PC-3 (cell line): Measurements from ENCODE around the gene DPCD.

Experiments
- EZH2 ChIP-seq: fragments of 300-600 bp; sonication (generic); IDR thresholded peaks from one replicate; pipeline ENCODE4 v1.6.1; 2017; ENCODE audit warnings: antibody characterized with exemption, mild to moderate bottlenecking, low read length; ENCODE audit not compliant: unreplicated experiment
- EZH2phosphoT487 ChIP-seq: fragments of 300-600 bp; sonication (generic); IDR thresholded peaks from 2 replicates; pipeline ENCODE4 v1.6.1; 2018; ENCODE audit warnings: mild to moderate bottlenecking, antibody characterized with exemption, low read length, borderline replicate concordance
- TF ChIP-seq, protein P1 (sequence below): fragments of 300-600 bp; sonication (generic); conservative IDR thresholded peaks from 2 replicates; pipeline ENCODE4 v1.5.1; 2017; ENCODE audit warnings: antibody characterized with exemption, low read depth, mild to moderate bottlenecking, low read length

DNA sequence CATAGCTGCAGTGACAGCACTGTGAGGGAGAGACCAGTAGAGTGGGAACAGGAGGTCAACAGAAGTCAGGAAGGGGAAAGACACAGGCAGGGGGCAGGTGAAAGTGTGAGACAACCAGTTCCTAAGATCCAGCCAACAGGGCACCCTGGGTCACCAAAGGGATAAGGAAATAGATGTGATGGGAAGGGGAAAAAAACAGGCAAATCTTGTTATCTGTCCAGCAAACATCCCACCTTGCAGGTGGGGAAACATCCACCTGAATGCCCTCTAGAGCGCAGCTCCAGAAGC is 42.5 kb downstream of the DPCD start:
- TF ChIP-seq, protein P1, sequence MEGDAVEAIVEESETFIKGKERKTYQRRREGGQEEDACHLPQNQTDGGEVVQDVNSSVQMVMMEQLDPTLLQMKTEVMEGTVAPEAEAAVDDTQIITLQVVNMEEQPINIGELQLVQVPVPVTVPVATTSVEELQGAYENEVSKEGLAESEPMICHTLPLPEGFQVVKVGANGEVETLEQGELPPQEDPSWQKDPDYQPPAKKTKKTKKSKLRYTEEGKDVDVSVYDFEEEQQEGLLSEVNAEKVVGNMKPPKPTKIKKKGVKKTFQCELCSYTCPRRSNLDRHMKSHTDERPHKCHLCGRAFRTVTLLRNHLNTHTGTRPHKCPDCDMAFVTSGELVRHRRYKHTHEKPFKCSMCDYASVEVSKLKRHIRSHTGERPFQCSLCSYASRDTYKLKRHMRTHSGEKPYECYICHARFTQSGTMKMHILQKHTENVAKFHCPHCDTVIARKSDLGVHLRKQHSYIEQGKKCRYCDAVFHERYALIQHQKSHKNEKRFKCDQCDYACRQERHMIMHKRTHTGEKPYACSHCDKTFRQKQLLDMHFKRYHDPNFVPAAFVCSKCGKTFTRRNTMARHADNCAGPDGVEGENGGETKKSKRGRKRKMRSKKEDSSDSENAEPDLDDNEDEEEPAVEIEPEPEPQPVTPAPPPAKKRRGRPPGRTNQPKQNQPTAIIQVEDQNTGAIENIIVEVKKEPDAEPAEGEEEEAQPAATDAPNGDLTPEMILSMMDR, result no peak
- TF ChIP-seq EZH2phosphoT487 (no peak), EZH2 (no peak)
